GM12878 (cell line): Measurements from ENCODE around the gene CCDC34. TPM values are rescaled to one million over a fixed set of nuclear protein-coding genes. Genes with fewer than 3 reads are reported as not detected.

Experiments used
- ATAC-seq: fragments of 200-7000 bp; cut with Tn5 transposase; 3 replicates; pipeline ENCODE4 v1.9.1; 2020; ENCODE audit warnings: mild to moderate bottlenecking, moderate library complexity
- BruUV-seq: library from RNA; stranded (reverse); fragments of 400-500 nt; replicated peaks from 2 replicates; lab custom pipeline; 2021; lab: Mats Ljungman, UMichigan
- CTCF ChIA-PET: fragments of 300-600 bp; sonication (Branson Sonifier 250); formaldehyde crosslinking; extraction: SDS; loops from one replicate; lab custom pipeline; 2021; ENCODE audit warnings: inconsistent platforms; lab: Yijun Ruan, JAX
- POLR2A ChIA-PET: fragments of 350-600 bp; formaldehyde crosslinking; extraction: SDS; loops from one replicate; lab custom pipeline; 2021; ENCODE audit warnings: inconsistent platforms; lab: Charles Lee
- RAD21 ChIA-PET: fragments of 300-600 bp; sonication (Branson Sonifier 250); formaldehyde crosslinking; loops from one replicate; lab custom pipeline; 2023; ENCODE audit warnings: antibody characterized with exemption; ENCODE audit not compliant: unreplicated experiment; lab: Charles Lee
- SMC1A ChIA-PET: fragments of 300-600 bp; sonication (Branson Sonifier 250); formaldehyde crosslinking; loops from one replicate; lab custom pipeline; 2023; ENCODE audit not compliant: unreplicated experiment, uncharacterized antibody; lab: Charles Lee
- DNase-seq: peaks from one replicate; pipeline ENCODE4 v3.0.0-alpha.2; 2011; ENCODE audit warnings: low read depth, low spot score
- FAIRE-seq: peaks from 3 replicates; lab custom pipeline; 2011; peaks lifted over from hg19 to GRCh38; lab: Jason Lieb, UNC
- H2AFZ ChIP-seq: 2 replicates; pipeline ENCODE4 v1.6.0; 2011; ENCODE audit warnings: low read depth, low read length, control low read depth; ENCODE audit not compliant: control insufficient read depth
- H3K27ac ChIP-seq: 2 replicates; pipeline ENCODE4 v1.5.1; 2011; ENCODE audit warnings: control low read depth; ENCODE audit not compliant: control insufficient read depth, insufficient read depth
- H3K27me3 ChIP-seq, 2 experiments: replicated peaks in 1 of 2; 2 replicates each; pipeline versions ENCODE4 v1.6.0 to v1.6.1; 2011; ENCODE audit warnings: low read length in 1 of 2; ENCODE audit not compliant: control insufficient read depth in 2 of 2, insufficient read depth in 2 of 2
- H3K36me3 ChIP-seq, 2 experiments: 2 replicates each; pipeline ENCODE4 v1.5.1; 2011; ENCODE audit warnings: low read length in 1 of 2; ENCODE audit not compliant: control insufficient read depth in 2 of 2, insufficient read depth in 2 of 2
- H3K4me1 ChIP-seq: 2 replicates; pipeline ENCODE4 v1.6.1; 2011; ENCODE audit warnings: mild to moderate bottlenecking, low read length, moderate library complexity, mixed read lengths; ENCODE audit not compliant: control insufficient read depth, insufficient read depth
- H3K4me2 ChIP-seq: 2 replicates; pipeline ENCODE4 v1.6.0; 2011; ENCODE audit warnings: control low read depth; ENCODE audit not compliant: control insufficient read depth, insufficient read depth
- H3K4me3 ChIP-seq: fragments of 200-600 bp; sonication (generic); 2 replicates; pipeline ENCODE4 v1.5.1; 2016
- H3K79me2 ChIP-seq: 2 replicates; pipeline ENCODE4 v1.6.0; 2011; ENCODE audit warnings: low read length; ENCODE audit not compliant: control insufficient read depth, insufficient read depth
- H3K9ac ChIP-seq: 2 replicates; pipeline ENCODE4 v1.8.0; 2011; ENCODE audit warnings: low read length, control low read depth, mixed read lengths; ENCODE audit not compliant: control insufficient read depth, insufficient read depth
- H3K9me3 ChIP-seq: replicated peaks from 3 replicates; pipeline ENCODE4 v1.5.1; 2011; ENCODE audit warnings: mild to moderate bottlenecking, low read length; ENCODE audit not compliant: control insufficient read depth, insufficient read depth
- H4K20me1 ChIP-seq: 2 replicates; pipeline ENCODE4 v1.6.0; 2011; ENCODE audit not compliant: control insufficient read depth, insufficient read depth
- GABPA ChIP-seq: IDR thresholded peaks from 2 replicates; pipeline ENCODE4 v1.6.1; 2014; ENCODE audit warnings: antibody characterized with exemption, low read depth, mild to moderate bottlenecking, inconsistent platforms
- KAT2A ChIP-seq: conservative IDR thresholded peaks from 2 replicates; pipeline ENCODE4 v1.6.1; 2011; ENCODE audit warnings: low read depth, low read length; ENCODE audit not compliant: control insufficient read depth
- MTA2 ChIP-seq: fragments of 450-650 bp; IDR thresholded peaks from 2 replicates; pipeline ENCODE4 v1.6.1; 2016; ENCODE audit warnings: low read depth, mild to moderate bottlenecking, moderate library complexity
- RCOR1 ChIP-seq: conservative IDR thresholded peaks from 2 replicates; pipeline ENCODE4 v1.6.1; 2012; ENCODE audit warnings: low read depth, low read length, improper control_type of control experiment
- STAT3 ChIP-seq: IDR thresholded peaks from 2 replicates; pipeline ENCODE4 v1.6.1; 2011; ENCODE audit warnings: low read depth, low read length, improper control_type of control experiment
- ZNF622 ChIP-seq: fragments of 450-650 bp; IDR thresholded peaks from 2 replicates; pipeline ENCODE4 v1.6.1; 2017; ENCODE audit warnings: mild to moderate bottlenecking, inconsistent platforms
- WGBS: methylation state at CpG from one replicate; pipeline ENCODE4 v1.1.6; 2016; ENCODE audit warnings: low lambda C conversion rate; ENCODE audit not compliant: insufficient replicate concordance, insufficient coverage; ENCODE audit errors: missing lambda C conversion rate; 5-methylcytosine and 5-hydroxymethylcytosine counted together
- in situ Hi-C: fragments of 300-500 bp; cut with MboI; formaldehyde crosslinking; loops from 9 replicates; pipeline ENCODE4 v1.14.3; 2018; ENCODE audit warnings: mixed read lengths
- intact Hi-C: fragments of 100-400 bp; cut with micrococcal nuclease; formaldehyde crosslinking; loops from one replicate; pipeline ENCODE4 v1.14.2; 2022; ENCODE audit not compliant: unreplicated experiment
- polyA plus RNA-seq, 11 experiments: library from polyadenylated mRNA; depleted of rRNA in 4 of 11; unstranded in 6 of 11; stranded (reverse) in 5 of 11; fragments of >200 nt; fragmentation: Nextera tagmentation in 4 of 11; fragmentation: Illumina TruSeq in 1 of 11; extraction: Ambion mirVana in 4 of 11; extraction: Trizol in 1 of 11; gene quantifications; 1 replicate in 1 of 11; 2 replicates in 10 of 11; pipeline versions ENCODE4 v1.2.1 to v1.2.3, GENCODE V29; 2011 to 2016; ENCODE audit warnings: inconsistent platforms in 2 of 11, missing spikeins in 2 of 11, low read depth in 1 of 11
- total RNA-seq, 4 experiments: library from RNA; depleted of rRNA in 3 of 4; stranded (reverse); fragments of >200 nt in 3 of 4; fragmentation: Illumina TruSeq in 1 of 4; extraction: Trizol in 1 of 4; gene quantifications; 2 replicates each; pipeline versions ENCODE4 v1.2.1 to v1.2.3, GENCODE V29; 2013 to 2021

The CCDC34 gene
- total and polyA plus RNA-seq, 10 of the 15 experiments (the other 5 are each of a cell fraction or from before 2014, with no cell fraction given) = 6.2 to 39.1 (median 14.6) TPM

DNA sequence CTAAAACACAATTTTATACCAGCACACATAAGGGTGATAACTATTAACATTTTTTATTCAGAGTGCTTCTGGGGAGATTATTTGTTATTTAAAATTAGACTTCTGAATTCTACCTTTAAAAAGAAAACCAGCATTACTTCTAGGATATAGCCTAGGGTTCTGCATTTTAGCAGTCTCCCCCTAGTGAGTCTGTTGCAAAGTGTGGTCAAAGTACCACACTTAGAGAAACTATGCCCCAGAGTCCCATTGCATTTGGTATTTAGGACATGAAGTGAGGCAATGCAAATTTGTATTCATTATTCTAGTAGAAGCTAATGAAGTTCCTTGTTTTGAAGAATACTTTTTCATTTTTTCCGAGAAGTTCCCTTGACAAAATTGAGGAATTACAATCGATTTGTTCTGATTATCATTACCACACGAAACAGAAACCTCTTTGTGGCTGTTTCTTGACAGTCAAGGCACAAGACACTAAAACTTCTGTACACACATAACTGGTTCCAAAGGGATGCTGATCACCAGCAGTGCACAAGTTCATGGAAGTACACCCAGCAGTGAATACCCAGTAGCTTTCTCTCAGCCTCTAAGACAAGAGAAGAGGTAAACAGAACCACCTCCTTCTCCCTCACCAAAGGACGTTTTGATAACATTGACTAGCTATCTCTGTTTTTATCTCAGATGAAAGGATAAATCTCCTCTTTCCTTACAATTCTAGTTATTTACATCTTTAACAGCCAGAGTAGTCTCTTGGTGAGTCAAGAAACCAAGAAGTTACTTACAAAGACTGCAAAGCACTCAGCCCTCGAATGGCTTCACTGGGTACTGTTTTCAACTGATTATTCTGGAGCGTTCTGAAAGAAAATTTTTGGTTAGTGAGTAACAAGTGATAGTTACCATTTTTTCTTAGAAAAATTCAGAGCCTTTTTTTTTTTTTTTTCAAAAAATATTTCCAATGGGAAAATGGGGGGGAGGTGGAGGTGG lies 27.6 kb upstream of the CCDC34 start:
- WGBS = 43% methylated on average over 6 of the region's 6 CpGs
- Histone ChIP-seq H3K27me3 (no peaks in the 10 kb centered on the region), H3K27ac (no peak overlapping the region), H3K4me2 (no peak overlapping the region), H2AFZ (no peak overlapping the region), H3K4me3 (no peak overlapping the region), H4K20me1 (no peaks in the 10 kb centered on the region), H3K36me3 (no peaks in the 10 kb centered on the region), H3K79me2 (no peaks in the 10 kb centered on the region), H3K4me1 (no peaks in the 10 kb centered on the region), H3K9ac (no peak overlapping the region), H3K9me3 (no peaks in the 10 kb centered on the region)
- BruUV-seq = no TSS peak
- intact Hi-C loops = no loop called here
- FAIRE-seq (no peak), DNase-seq (no peak), ATAC-seq (peak; percentile 49)
- ChIA-PET CTCF (interaction anchor here (0.6 to 1.0 kb wide), 2 partner anchors 12 to 59 kb away, joined by 3 to 4 read pairs; no protein-coding TSS in a partner anchor), POLR2A (no interaction called here), SMC1A (interaction anchor here (1.2 kb wide), 1 partner anchor 94 kb away, joined by 3 read pairs; no protein-coding TSS in a partner anchor), RAD21 (no interaction called here)
- TF ChIP-seq ZNF622 (no peak), STAT3 (no peak), RCOR1 (no peak), MTA2 (no peak), GABPA (no peak)
- in situ Hi-C loops = no loop called here

DNA sequence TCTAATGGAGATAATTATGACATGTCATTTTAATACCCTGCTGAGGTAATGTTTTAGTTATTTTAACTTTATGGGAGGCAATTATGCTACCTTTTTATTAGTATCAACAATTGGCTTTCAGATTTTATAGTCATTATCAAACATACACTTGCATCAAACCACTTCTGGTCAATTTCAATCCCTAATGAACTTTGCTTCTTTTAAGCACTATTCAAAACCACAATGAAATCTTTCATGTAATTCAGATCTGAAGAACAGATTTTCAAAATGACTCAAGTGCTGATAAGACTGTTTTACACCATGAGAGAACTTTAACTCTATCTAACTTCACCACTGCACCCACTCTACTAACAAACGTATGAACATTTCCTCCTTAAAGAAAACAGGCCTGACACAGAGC lies 25.9 kb upstream of the CCDC34 start:
- no peaks in the 10 kb centered on the region for H3K36me3 ChIP-seq
- POLR2A ChIA-PET = no interaction called here

More for the DNA sequence above, 25.9 kb upstream of the CCDC34 start:
- RAD21 ChIA-PET = no interaction called here
- no peak overlapping the region for H3K4me2 ChIP-seq
- no peak for DNase-seq
- peak; percentile 24; the same call in 1 of the 2 replicates for TF ChIP-seq MTA2
- no peak for TF ChIP-seq KAT2A
- no peak for FAIRE-seq
- no peaks in the 10 kb centered on the region for H3K4me1 ChIP-seq
- H3K27ac ChIP-seq = no peak overlapping the region
- no peaks in the 10 kb centered on the region for H3K79me2 ChIP-seq
- H3K9ac ChIP-seq = no peak overlapping the region
- SMC1A ChIA-PET = no interaction called here
- H2AFZ ChIP-seq = no peak overlapping the region
- H3K4me3 ChIP-seq = no peak overlapping the region
- intact Hi-C loops = no loop called here
- CTCF ChIA-PET = no interaction called here
- H4K20me1 ChIP-seq = no peaks in the 10 kb centered on the region
- in situ Hi-C loops = no loop called here
- BruUV-seq = no TSS peak
- no peaks in the 10 kb centered on the region for H3K9me3 ChIP-seq
- WGBS = 27% methylated on average over 1 of the region's 1 CpG
- H3K27me3 ChIP-seq = no peaks in the 10 kb centered on the region
- peak; percentile 62 for ATAC-seq
